HEK293T (cell line): ENCODE results near the gene ISX.

ENCODE experiments used
- CTCF ChIA-PET: fragments of 350-600 bp; formaldehyde crosslinking; extraction: SDS; loops from one replicate; lab custom pipeline; 2021; ENCODE audit warnings: antibody characterized with exemption, inconsistent platforms; lab: Yijun Ruan, JAX
- POLR2A ChIA-PET: fragments of 350-600 bp; formaldehyde crosslinking; extraction: SDS; loops from one replicate; lab custom pipeline; 2020; ENCODE audit warnings: antibody characterized with exemption, inconsistent platforms; lab: Yijun Ruan, JAX
- DNase-seq: peaks from one replicate; pipeline ENCODE4 v3.0.0; 2012; ENCODE audit warnings: mixed read lengths; ENCODE audit errors: extremely low spot score
- ARNT ChIP-seq: fragments of 450-650 bp; IDR thresholded peaks from 2 replicates; pipeline ENCODE4 v1.6.1; 2017; ENCODE audit warnings: mild to moderate bottlenecking
- BHLHE40 ChIP-seq: fragments of 450-650 bp; IDR thresholded peaks from 2 replicates; pipeline ENCODE4 v1.6.1; 2016; ENCODE audit warnings: mild to moderate bottlenecking, moderate library complexity, borderline replicate concordance
- CTBP1 ChIP-seq: fragments of 450-650 bp; IDR thresholded peaks from 2 replicates; pipeline ENCODE4 v1.6.1; 2016; ENCODE audit warnings: borderline replicate concordance
- ELF4 ChIP-seq: fragments of 450-650 bp; IDR thresholded peaks from 2 replicates; pipeline ENCODE4 v1.6.1; 2017; ENCODE audit warnings: antibody characterized with exemption
- FOXA1 ChIP-seq: fragments of 450-650 bp; IDR thresholded peaks from 2 replicates; pipeline ENCODE4 v1.6.1; 2016; ENCODE audit warnings: mild to moderate bottlenecking
- FOXK2 ChIP-seq: fragments of 450-650 bp; IDR thresholded peaks from 2 replicates; pipeline ENCODE4 v1.6.1; 2016; ENCODE audit warnings: mild to moderate bottlenecking
- FOXM1 ChIP-seq: fragments of 450-650 bp; IDR thresholded peaks from 2 replicates; pipeline ENCODE4 v1.6.1; 2017; ENCODE audit warnings: mild to moderate bottlenecking, borderline replicate concordance
- HDGF ChIP-seq: fragments of 450-650 bp; IDR thresholded peaks from 2 replicates; pipeline ENCODE4 v1.6.1; 2017; ENCODE audit warnings: antibody characterized with exemption, borderline replicate concordance
- L3MBTL2 ChIP-seq: fragments of 450-650 bp; conservative IDR thresholded peaks from 2 replicates; pipeline ENCODE4 v1.6.1; 2016; ENCODE audit warnings: mild to moderate bottlenecking
- LEF1 ChIP-seq: fragments of 450-650 bp; IDR thresholded peaks from 2 replicates; pipeline ENCODE4 v1.6.1; 2017; ENCODE audit warnings: mild to moderate bottlenecking, borderline replicate concordance
- NFRKB ChIP-seq: fragments of 450-650 bp; IDR thresholded peaks from 2 replicates; pipeline ENCODE4 v1.6.1; 2016; ENCODE audit warnings: mild to moderate bottlenecking, moderate library complexity
- PKNOX1 ChIP-seq: fragments of 450-650 bp; IDR thresholded peaks from 2 replicates; pipeline ENCODE4 v1.6.1; 2016
- SP1 ChIP-seq: fragments of 450-650 bp; IDR thresholded peaks from 2 replicates; pipeline ENCODE4 v1.6.1; 2017
- SUZ12 ChIP-seq: fragments of 450-650 bp; IDR thresholded peaks from 2 replicates; pipeline ENCODE4 v1.6.1; 2016; ENCODE audit warnings: mild to moderate bottlenecking
- TARDBP ChIP-seq: fragments of 450-650 bp; IDR thresholded peaks from 2 replicates; pipeline ENCODE4 v1.6.1; 2016
- ZNF384 ChIP-seq: fragments of 450-650 bp; IDR thresholded peaks from 2 replicates; pipeline ENCODE4 v1.6.1; 2016

Gene ISX

GRCh38 chr22:35092406-35092805 is 26.4 kb downstream of the ISX start:
- no peak for DNase-seq
- POLR2A ChIA-PET: no interaction called here
- CTCF ChIA-PET: interaction anchor here (2.4 kb wide), 1 partner anchor 58 kb away, joined by 6 read pairs; no protein-coding TSS in a partner anchor
- TF ChIP-seq HDGF (no peak), ARNT (no peak), CTBP1 (no peak), SUZ12 (no peak), L3MBTL2 (no peak), LEF1 (no peak), ZNF384 (no peak), ELF4 (no peak), BHLHE40 (no peak), FOXM1 (no peak), FOXK2 (no peak), SP1 (no peak), TARDBP (no peak), FOXA1 (no peak), NFRKB (no peak), PKNOX1 (no peak)

- TF ChIP-seq ARNT (no peak), ZNF384 (no peak), CTBP1 (no peak), FOXM1 (no peak), LEF1 (no peak), SUZ12 (no peak), BHLHE40 (no peak), SP1 (no peak), HDGF (no peak), FOXA1 (no peak), PKNOX1 (no peak), L3MBTL2 (no peak), ELF4 (no peak), NFRKB (no peak), FOXK2 (no peak), TARDBP (no peak)
- CTCF ChIA-PET: interaction anchor here (0.6 kb wide), 1 partner anchor 52 kb away, joined by 3 read pairs; no protein-coding TSS in a partner anchor
- POLR2A ChIA-PET: no interaction called here
- DNase-seq: no peak
These were observed 33.0 kb downstream of the ISX start for GRCh38 chr22:35098921-35099320.

GRCh38 chr22:35099883-35100282 is 33.9 kb downstream of the ISX start:
- no peak for DNase-seq
- CTCF ChIA-PET: interaction anchor here (0.6 kb wide), 1 partner anchor 51 kb away, joined by 3 read pairs; no protein-coding TSS in a partner anchor
- POLR2A ChIA-PET: no interaction called here
- TF ChIP-seq ZNF384 (no peak), CTBP1 (no peak), BHLHE40 (no peak), SUZ12 (no peak), HDGF (no peak), SP1 (no peak), FOXA1 (no peak), TARDBP (no peak), FOXM1 (no peak), FOXK2 (no peak), NFRKB (no peak), L3MBTL2 (no peak), ELF4 (no peak), LEF1 (no peak), ARNT (no peak), PKNOX1 (no peak)

GRCh38 chr22:35102663-35103062 is 36.7 kb downstream of the ISX start:
- TF ChIP-seq ELF4 (no peak), ARNT (no peak), ZNF384 (no peak)
- DNase-seq: peak; percentile 25
- ChIA-PET CTCF (interaction anchor here (0.8 kb wide), 1 partner anchor 48 kb away, joined by 3 read pairs; no protein-coding TSS in a partner anchor), POLR2A (no interaction called here)

- no peak for TF ChIP-seq NFRKB
- no peak for TF ChIP-seq BHLHE40
- no peak for TF ChIP-seq ARNT
- TF ChIP-seq FOXM1: no peak
- no peak for TF ChIP-seq CTBP1
- no peak for TF ChIP-seq ELF4
- TF ChIP-seq LEF1: no peak
- no peak for TF ChIP-seq HDGF
- TF ChIP-seq L3MBTL2: no peak
- no peak for TF ChIP-seq FOXK2
- no peak for TF ChIP-seq PKNOX1
- no peak for TF ChIP-seq SP1
- no peak for TF ChIP-seq ZNF384
- TF ChIP-seq FOXA1: no peak
- no peak for TF ChIP-seq SUZ12
- no peak for TF ChIP-seq TARDBP
- POLR2A ChIA-PET: no interaction called here
- CTCF ChIA-PET: no interaction called here
- DNase-seq: no peak
These were observed 37.8 kb downstream of the ISX start for GRCh38 chr22:35103761-35104160.
